GM23338 (cell line): ENCODE results near the gene SUPT3H. TPM values are rescaled to one million over a fixed set of nuclear protein-coding genes. Genes with fewer than 3 reads are reported as not detected.

ENCODE experiments used
- ATAC-seq: fragments of 200-7000 bp; cut with Tn5 transposase; 3 replicates; pipeline ENCODE4 v1.9.1; 2020
- DNase-seq: peaks from one replicate; pipeline ENCODE4 v3.0.0-alpha.2; 2015; ENCODE audit warnings: low spot score
- H2AFZ ChIP-seq: fragments of 200-600 bp; sonication (generic); 2 replicates; pipeline ENCODE4 v1.8.0; 2016; ENCODE audit warnings: antibody characterized with exemption, mild to moderate bottlenecking, moderate library complexity
- H3F3A ChIP-seq: fragments of 200-600 bp; sonication (generic); replicated peaks from 2 replicates; pipeline ENCODE4 v1.8.0; 2017; ENCODE audit warnings: antibody characterized with exemption, mixed run types, low read depth
- H3K27ac ChIP-seq: fragments of 200-600 bp; sonication (generic); 2 replicates; pipeline ENCODE4 v1.6.1; 2016; ENCODE audit warnings: low read depth
- H3K27me3 ChIP-seq: fragments of 200-600 bp; sonication (generic); 2 replicates; pipeline ENCODE4 v1.8.0; 2016; ENCODE audit warnings: mild to moderate bottlenecking, mixed run types, moderate library complexity; ENCODE audit not compliant: insufficient read depth
- H3K36me3 ChIP-seq: fragments of 200-600 bp; sonication (generic); 2 replicates; pipeline ENCODE4 v1.8.0; 2016; ENCODE audit warnings: mild to moderate bottlenecking; ENCODE audit not compliant: insufficient read depth
- H3K4me1 ChIP-seq: fragments of 200-600 bp; sonication (generic); 2 replicates; pipeline ENCODE4 v1.8.0; 2016; ENCODE audit warnings: mild to moderate bottlenecking, moderate library complexity; ENCODE audit not compliant: insufficient read depth
- H3K4me2 ChIP-seq: fragments of 200-600 bp; sonication (generic); 2 replicates; pipeline ENCODE4 v1.7.1; 2017; ENCODE audit warnings: mixed run types
- H3K4me3 ChIP-seq: fragments of 200-600 bp; sonication (generic); 2 replicates; pipeline ENCODE4 v1.6.1; 2016; ENCODE audit warnings: mixed run types
- H3K79me2 ChIP-seq: fragments of 200-600 bp; sonication (generic); replicated peaks from 2 replicates; pipeline ENCODE4 v1.8.0; 2017; ENCODE audit warnings: mild to moderate bottlenecking; ENCODE audit not compliant: insufficient read depth
- H3K9me2 ChIP-seq: fragments of 200-600 bp; sonication (generic); 2 replicates; pipeline ENCODE4 v1.8.0; 2017; ENCODE audit not compliant: insufficient read depth
- H4K20me1 ChIP-seq: fragments of 200-600 bp; sonication (generic); replicated peaks from 2 replicates; pipeline ENCODE4 v1.8.0; 2017; ENCODE audit warnings: mild to moderate bottlenecking; ENCODE audit not compliant: insufficient read depth
- H3K27ac Mint-ChIP-seq: 2 replicates; pipeline ENCODE4 v1.8.0; 2020; ENCODE audit warnings: inconsistent platforms, mild to moderate bottlenecking, moderate library complexity, mixed read lengths
- H3K27me3 Mint-ChIP-seq: 3 replicates; pipeline ENCODE4 v1.8.0; 2022; ENCODE audit warnings: low read depth, mild to moderate bottlenecking, moderate library complexity, mixed read lengths, inconsistent platforms; ENCODE audit not compliant: insufficient read depth, poor library complexity
- H3K36me3 Mint-ChIP-seq: 3 replicates; pipeline ENCODE4 v1.8.0; 2021; ENCODE audit warnings: low read depth, mild to moderate bottlenecking, inconsistent platforms, moderate library complexity, mixed read lengths
- H3K4me1 Mint-ChIP-seq: 3 replicates; pipeline ENCODE4 v1.8.0; 2020; ENCODE audit warnings: mild to moderate bottlenecking, inconsistent platforms, mixed read lengths
- H3K4me3 Mint-ChIP-seq: 3 replicates; pipeline ENCODE4 v1.8.0; 2021; ENCODE audit warnings: moderate library complexity, mild to moderate bottlenecking, inconsistent platforms, mixed read lengths
- H3K9me3 Mint-ChIP-seq: 3 replicates; pipeline ENCODE4 v1.8.0; 2020; ENCODE audit warnings: moderate library complexity, mild to moderate bottlenecking, inconsistent platforms, mixed read lengths
- CREB1 ChIP-seq: fragments of 250-450 bp; sonication (Bioruptor Pico); IDR thresholded peaks from 2 replicates; pipeline ENCODE4 v1.5.0; 2020; ENCODE audit warnings: low read depth, mild to moderate bottlenecking, moderate library complexity
- EZH2 ChIP-seq: fragments of 200-600 bp; sonication (generic); IDR thresholded peaks from one replicate; pipeline ENCODE4 v1.8.0; 2017; ENCODE audit warnings: antibody characterized with exemption, mild to moderate bottlenecking, low read depth; ENCODE audit not compliant: unreplicated experiment
- EZH2phosphoT487 ChIP-seq: fragments of 200-600 bp; sonication (generic); IDR thresholded peaks from one replicate; pipeline ENCODE4 v1.8.1; 2018; ENCODE audit warnings: antibody characterized with exemption; ENCODE audit not compliant: unreplicated experiment
- NANOG ChIP-seq: IDR thresholded peaks from 2 replicates; pipeline ENCODE4 v1.6.1; 2016; ENCODE audit warnings: antibody characterized with exemption, borderline replicate concordance
- STAT1 ChIP-seq: IDR thresholded peaks from one replicate; pipeline ENCODE4 v1.6.1; 2016; ENCODE audit warnings: antibody characterized with exemption; ENCODE audit not compliant: unreplicated experiment
- ZNF114 ChIP-seq: fragments of 250-450 bp; sonication (Bioruptor Pico); IDR thresholded peaks from 2 replicates; pipeline ENCODE4 v1.5.0; 2020; ENCODE audit warnings: mild to moderate bottlenecking, moderate library complexity
- ZNF331 ChIP-seq: fragments of 250-450 bp; sonication (Bioruptor Pico); IDR thresholded peaks from 2 replicates; pipeline ENCODE4 v1.5.0; 2020; ENCODE audit warnings: low read depth, mild to moderate bottlenecking, moderate library complexity
- polyA plus RNA-seq: library from polyadenylated mRNA; unstranded; fragments of >200 nt; fragmentation: Nextera tagmentation; extraction: Ambion mirVana; gene quantifications from 2 replicates; pipeline ENCODE4 v1.2.1, GENCODE V29; 2016
- total RNA-seq: library from RNA; depleted of rRNA; stranded (reverse); fragments of >200 nt; shearing (Covaris generic); gene quantifications from 2 replicates; pipeline ENCODE4 v1.2.3, GENCODE V29; 2014
- TF ChIP-seq, protein P1 (sequence below), 2 experiments: fragments of 200-600 bp in 1 of 2; sonication (generic) in 1 of 2; conservative IDR thresholded peaks; 2 replicates each; pipeline versions ENCODE4 v1.5.1 to v1.6.1; 2016 to 2017; ENCODE audit warnings: antibody characterized with exemption in 2 of 2, low read depth in 2 of 2, mild to moderate bottlenecking in 2 of 2, moderate library complexity in 1 of 2
- TF ChIP-seq, protein P2 (sequence below): IDR thresholded peaks from 2 replicates; pipeline ENCODE4 v1.6.1; 2016; ENCODE audit warnings: antibody characterized with exemption
- TF ChIP-seq, protein P3 (sequence below): IDR thresholded peaks from one replicate; pipeline ENCODE4 v1.6.1; 2018; ENCODE audit warnings: antibody characterized with exemption; ENCODE audit not compliant: unreplicated experiment

The SUPT3H gene
- total and polyA plus RNA-seq, 2 experiments from 2014 or later: 11.4 to 30.1 TPM

DNA sequence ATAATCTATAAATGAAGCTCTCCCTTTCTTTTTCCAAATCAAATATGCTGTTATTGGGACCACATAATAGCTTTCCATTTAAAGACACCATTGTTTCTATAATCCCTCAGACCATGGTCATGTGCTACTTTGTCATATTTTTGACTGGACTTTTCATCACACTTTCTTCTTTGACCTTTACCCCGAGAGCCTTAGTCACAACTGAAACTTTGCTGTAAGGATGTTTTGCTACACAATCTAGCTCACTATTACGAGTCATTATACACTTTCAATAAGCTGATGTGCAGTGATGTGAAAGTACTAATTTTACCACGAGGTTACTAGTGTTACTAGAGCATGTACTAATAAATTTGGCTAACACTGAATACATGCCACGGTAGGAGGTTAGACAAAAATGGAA, 416.8 kb downstream of the SUPT3H start:
- no peaks in the 10 kb centered on the region for H3K27me3 ChIP-seq
- no peaks in the 10 kb centered on the region for H3K4me1 ChIP-seq
- Mint-ChIP-seq H3K27ac (no peak overlapping the region), H3K36me3 (peaks cover 3% of the 10 kb centered on the region; the same call in 1 of the 3 replicates), H3K27me3 (no peaks in the 10 kb centered on the region), H3K9me3 (no peaks in the 10 kb centered on the region), H3K4me1 (no peaks in the 10 kb centered on the region), H3K4me3 (no peak overlapping the region)
- no peak overlapping the region for H3K4me3 ChIP-seq
- no peaks in the 10 kb centered on the region for H3K36me3 ChIP-seq
- no peak overlapping the region for H3K27ac ChIP-seq
- H3K79me2 ChIP-seq: no peaks in the 10 kb centered on the region
- ATAC-seq: no peak
- DNase-seq: no peak
- TF ChIP-seq ZNF114: no peak
- no peak for TF ChIP-seq STAT1
- no peak for TF ChIP-seq EZH2phosphoT487
- no peak for TF ChIP-seq NANOG
- TF ChIP-seq EZH2: no peak
- no peak for TF ChIP-seq ZNF331
- TF ChIP-seq, protein P1, sequence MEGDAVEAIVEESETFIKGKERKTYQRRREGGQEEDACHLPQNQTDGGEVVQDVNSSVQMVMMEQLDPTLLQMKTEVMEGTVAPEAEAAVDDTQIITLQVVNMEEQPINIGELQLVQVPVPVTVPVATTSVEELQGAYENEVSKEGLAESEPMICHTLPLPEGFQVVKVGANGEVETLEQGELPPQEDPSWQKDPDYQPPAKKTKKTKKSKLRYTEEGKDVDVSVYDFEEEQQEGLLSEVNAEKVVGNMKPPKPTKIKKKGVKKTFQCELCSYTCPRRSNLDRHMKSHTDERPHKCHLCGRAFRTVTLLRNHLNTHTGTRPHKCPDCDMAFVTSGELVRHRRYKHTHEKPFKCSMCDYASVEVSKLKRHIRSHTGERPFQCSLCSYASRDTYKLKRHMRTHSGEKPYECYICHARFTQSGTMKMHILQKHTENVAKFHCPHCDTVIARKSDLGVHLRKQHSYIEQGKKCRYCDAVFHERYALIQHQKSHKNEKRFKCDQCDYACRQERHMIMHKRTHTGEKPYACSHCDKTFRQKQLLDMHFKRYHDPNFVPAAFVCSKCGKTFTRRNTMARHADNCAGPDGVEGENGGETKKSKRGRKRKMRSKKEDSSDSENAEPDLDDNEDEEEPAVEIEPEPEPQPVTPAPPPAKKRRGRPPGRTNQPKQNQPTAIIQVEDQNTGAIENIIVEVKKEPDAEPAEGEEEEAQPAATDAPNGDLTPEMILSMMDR (conservative IDR thresholded peaks at IDR 0.05; ENCODE audit: low read depth in 2 of 2): no peak
- TF ChIP-seq, protein P2, sequence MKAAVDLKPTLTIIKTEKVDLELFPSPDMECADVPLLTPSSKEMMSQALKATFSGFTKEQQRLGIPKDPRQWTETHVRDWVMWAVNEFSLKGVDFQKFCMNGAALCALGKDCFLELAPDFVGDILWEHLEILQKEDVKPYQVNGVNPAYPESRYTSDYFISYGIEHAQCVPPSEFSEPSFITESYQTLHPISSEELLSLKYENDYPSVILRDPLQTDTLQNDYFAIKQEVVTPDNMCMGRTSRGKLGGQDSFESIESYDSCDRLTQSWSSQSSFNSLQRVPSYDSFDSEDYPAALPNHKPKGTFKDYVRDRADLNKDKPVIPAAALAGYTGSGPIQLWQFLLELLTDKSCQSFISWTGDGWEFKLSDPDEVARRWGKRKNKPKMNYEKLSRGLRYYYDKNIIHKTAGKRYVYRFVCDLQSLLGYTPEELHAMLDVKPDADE: no peak
- no peaks in the 10 kb centered on the region for H4K20me1 ChIP-seq
- no peaks in the 10 kb centered on the region for H3K9me2 ChIP-seq
- no peaks in the 10 kb centered on the region for H3F3A ChIP-seq
- no peak overlapping the region for H2AFZ ChIP-seq
- H3K4me2 ChIP-seq: no peak overlapping the region

DNA sequence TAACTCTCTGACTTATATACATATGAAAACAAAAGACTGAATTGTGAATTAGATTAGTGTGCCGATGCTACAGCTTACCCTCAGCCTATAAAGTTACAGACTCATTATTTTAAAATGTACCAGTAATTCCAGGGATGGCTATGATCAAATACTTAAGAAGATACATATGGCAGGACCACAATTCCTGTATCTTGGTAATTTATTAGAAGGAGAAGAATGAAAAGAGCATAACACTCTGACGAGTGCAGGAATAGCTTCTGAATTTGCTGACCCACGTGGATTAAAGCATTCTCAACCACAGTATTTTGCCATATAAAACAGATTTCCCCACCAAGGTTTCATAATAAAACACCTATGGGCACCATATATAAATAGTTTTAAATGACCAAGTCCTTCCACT, 418.1 kb downstream of the SUPT3H start:
- Mint-ChIP-seq H3K27ac (no peak overlapping the region), H3K36me3 (peaks cover 3% of the 10 kb centered on the region; the same call in 1 of the 3 replicates)
- no peak for TF ChIP-seq EZH2
- TF ChIP-seq, protein P3, sequence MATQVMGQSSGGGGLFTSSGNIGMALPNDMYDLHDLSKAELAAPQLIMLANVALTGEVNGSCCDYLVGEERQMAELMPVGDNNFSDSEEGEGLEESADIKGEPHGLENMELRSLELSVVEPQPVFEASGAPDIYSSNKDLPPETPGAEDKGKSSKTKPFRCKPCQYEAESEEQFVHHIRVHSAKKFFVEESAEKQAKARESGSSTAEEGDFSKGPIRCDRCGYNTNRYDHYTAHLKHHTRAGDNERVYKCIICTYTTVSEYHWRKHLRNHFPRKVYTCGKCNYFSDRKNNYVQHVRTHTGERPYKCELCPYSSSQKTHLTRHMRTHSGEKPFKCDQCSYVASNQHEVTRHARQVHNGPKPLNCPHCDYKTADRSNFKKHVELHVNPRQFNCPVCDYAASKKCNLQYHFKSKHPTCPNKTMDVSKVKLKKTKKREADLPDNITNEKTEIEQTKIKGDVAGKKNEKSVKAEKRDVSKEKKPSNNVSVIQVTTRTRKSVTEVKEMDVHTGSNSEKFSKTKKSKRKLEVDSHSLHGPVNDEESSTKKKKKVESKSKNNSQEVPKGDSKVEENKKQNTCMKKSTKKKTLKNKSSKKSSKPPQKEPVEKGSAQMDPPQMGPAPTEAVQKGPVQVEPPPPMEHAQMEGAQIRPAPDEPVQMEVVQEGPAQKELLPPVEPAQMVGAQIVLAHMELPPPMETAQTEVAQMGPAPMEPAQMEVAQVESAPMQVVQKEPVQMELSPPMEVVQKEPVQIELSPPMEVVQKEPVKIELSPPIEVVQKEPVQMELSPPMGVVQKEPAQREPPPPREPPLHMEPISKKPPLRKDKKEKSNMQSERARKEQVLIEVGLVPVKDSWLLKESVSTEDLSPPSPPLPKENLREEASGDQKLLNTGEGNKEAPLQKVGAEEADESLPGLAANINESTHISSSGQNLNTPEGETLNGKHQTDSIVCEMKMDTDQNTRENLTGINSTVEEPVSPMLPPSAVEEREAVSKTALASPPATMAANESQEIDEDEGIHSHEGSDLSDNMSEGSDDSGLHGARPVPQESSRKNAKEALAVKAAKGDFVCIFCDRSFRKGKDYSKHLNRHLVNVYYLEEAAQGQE: no peak
- TF ChIP-seq ZNF331: no peak
- no peak for TF ChIP-seq CREB1 (CRISPR knock-in tag)
- no peak for TF ChIP-seq EZH2phosphoT487
- TF ChIP-seq, protein P2: no peak

More for the DNA sequence above, 418.1 kb downstream of the SUPT3H start:
- Mint-ChIP-seq H3K27me3 (no peaks in the 10 kb centered on the region), H3K4me1 (no peaks in the 10 kb centered on the region), H3K4me3 (no peak overlapping the region), H3K9me3 (no peaks in the 10 kb centered on the region)
- DNase-seq (no peak), ATAC-seq (no peak)
- H3K9me2 ChIP-seq: no peaks in the 10 kb centered on the region
- no peak overlapping the region for H3K27ac ChIP-seq
- no peaks in the 10 kb centered on the region for H3K27me3 ChIP-seq
- H3K4me2 ChIP-seq: no peak overlapping the region
- H3K4me1 ChIP-seq: no peaks in the 10 kb centered on the region
- no peak overlapping the region for H2AFZ ChIP-seq
- no peaks in the 10 kb centered on the region for H3K79me2 ChIP-seq
- no peaks in the 10 kb centered on the region for H3K36me3 ChIP-seq
- no peaks in the 10 kb centered on the region for H3F3A ChIP-seq
- no peak overlapping the region for H3K4me3 ChIP-seq
- H4K20me1 ChIP-seq: no peaks in the 10 kb centered on the region
